GM12872 (cell line): Measurements from ENCODE around the gene ZNF664.

Source experiments
- TF ChIP-seq, protein P1 (sequence below): IDR thresholded peaks from 3 replicates; pipeline ENCODE4 v1.5.1; 2011; ENCODE audit warnings: low read depth, mild to moderate bottlenecking, low read length, moderate library complexity; ENCODE audit not compliant: insufficient read depth

The ZNF664 gene

DNA sequence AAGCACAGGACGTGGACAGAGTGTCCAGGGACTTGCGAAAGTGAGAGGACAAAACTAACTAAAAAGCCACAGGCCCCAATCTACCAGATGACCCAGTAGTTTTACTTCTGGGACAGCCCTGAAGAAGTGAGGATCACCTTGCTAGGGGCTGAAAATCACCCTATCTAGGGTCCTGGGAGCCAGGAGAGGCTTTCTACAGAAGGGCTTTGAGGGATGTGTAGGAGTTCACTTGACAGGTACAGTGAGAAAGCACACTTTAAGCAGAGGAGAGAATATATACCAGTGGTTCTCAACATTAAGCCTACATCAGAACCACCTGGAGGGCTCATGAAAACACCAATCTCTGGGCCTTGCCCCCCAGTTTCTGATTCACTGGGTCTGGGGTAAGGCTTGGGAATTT, 60.8 kb downstream of the ZNF664 start:
- TF ChIP-seq, protein P1, sequence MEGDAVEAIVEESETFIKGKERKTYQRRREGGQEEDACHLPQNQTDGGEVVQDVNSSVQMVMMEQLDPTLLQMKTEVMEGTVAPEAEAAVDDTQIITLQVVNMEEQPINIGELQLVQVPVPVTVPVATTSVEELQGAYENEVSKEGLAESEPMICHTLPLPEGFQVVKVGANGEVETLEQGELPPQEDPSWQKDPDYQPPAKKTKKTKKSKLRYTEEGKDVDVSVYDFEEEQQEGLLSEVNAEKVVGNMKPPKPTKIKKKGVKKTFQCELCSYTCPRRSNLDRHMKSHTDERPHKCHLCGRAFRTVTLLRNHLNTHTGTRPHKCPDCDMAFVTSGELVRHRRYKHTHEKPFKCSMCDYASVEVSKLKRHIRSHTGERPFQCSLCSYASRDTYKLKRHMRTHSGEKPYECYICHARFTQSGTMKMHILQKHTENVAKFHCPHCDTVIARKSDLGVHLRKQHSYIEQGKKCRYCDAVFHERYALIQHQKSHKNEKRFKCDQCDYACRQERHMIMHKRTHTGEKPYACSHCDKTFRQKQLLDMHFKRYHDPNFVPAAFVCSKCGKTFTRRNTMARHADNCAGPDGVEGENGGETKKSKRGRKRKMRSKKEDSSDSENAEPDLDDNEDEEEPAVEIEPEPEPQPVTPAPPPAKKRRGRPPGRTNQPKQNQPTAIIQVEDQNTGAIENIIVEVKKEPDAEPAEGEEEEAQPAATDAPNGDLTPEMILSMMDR: no peak

DNA sequence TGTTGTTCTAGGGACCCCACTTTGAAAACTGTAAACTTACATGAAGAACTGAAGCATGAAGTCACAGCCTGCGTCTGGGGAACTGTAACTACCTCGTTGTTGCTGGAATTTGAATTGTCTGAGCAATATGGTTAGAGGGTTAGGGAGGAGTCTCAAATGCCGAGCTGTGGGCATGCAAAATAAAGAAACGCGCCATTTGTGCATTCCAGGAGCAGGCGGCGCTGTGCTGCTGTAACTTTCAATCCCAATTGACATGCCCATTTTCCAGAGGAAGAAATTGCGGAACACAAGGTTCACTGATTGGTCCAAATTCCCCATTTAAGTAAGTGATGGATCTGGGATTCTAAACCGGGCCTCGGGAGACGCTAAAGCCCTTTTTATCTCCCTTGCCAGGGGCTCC, 61.3 kb downstream of the ZNF664 start:
- TF ChIP-seq, protein P1: no peak

DNA sequence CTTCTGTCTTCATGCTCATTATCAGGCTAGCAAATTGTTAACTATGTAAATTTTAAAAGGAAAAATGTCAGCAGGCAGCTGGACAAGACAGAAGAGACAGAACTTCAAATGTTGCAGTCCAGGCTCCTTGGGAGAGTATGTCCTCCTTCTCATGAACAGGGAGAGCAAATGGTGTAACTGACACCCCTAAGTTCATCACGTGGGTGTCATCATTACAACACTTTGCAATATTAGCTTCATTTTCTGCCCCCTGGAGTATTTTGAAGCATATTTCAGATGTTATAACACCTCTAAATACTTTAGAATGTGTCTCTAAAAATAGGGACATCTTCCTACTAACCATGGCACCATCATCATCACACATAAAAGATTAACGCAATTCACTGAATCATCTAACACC, 62.1 kb downstream of the ZNF664 start:
- TF ChIP-seq, protein P1: no peak

DNA sequence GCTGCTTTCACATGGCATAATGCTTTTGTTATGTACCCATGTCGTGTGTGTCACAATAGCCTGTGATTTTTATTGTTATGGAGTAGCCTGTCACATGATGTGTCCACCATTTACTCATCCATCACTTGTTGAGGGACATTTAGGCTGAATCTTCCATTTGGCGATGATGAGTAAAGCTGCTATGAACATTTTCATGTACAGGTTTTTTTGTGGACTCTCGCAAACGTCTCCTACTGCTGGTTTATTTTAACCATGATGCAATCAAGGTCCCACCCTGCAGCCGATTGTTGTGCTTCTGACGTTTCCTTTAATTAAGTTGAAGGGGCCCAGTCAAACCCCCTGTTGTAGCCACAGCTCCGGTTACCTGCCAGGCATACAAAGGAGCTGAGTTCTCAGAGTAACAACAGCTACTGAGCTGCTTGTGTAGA, 63.2 kb downstream of the ZNF664 start:
- TF ChIP-seq, protein P1: no peak

DNA sequence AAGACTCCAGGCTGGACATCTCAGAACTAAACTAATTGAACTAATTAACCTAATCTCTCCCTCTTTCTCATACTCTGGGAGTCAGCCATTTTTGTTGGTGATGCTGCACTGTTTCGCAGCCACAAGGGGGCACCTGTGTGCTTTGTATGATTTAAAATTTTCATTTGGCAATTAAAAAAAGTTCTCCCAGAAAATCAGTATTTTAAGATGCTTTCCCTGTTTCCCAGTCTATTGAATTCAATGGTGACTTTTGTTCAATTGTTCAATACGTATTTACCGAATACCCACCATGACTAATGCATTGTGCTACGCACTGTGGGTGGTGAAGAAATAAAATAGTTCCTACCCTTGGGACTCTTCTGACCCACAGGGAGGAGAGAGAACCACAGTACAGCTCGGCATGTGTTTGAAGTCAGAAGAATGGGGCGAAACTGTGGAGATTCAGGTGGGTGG, 63.7 kb downstream of the ZNF664 start:
- TF ChIP-seq, protein P1: peak; percentile 79

DNA sequence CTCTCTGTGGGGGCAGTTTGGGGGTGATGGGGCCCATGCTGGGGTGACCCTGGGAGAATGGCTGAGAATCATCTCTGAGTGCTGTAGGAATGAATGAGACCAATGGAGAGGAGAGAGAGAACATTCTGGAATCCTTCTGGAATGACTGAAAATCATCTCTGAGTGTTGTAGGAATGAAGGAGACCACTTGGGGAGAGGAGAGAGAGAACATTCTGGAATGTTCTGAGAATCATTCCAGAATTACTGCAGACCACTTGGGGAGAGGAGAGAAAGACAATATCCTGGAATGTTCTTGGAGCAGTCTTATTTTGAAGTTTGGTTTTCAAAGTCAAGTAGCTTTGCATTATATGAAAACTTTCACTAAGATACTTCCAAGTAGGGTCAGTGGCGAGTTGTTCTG, 64.3 kb downstream of the ZNF664 start:
- TF ChIP-seq, protein P1: no peak

DNA sequence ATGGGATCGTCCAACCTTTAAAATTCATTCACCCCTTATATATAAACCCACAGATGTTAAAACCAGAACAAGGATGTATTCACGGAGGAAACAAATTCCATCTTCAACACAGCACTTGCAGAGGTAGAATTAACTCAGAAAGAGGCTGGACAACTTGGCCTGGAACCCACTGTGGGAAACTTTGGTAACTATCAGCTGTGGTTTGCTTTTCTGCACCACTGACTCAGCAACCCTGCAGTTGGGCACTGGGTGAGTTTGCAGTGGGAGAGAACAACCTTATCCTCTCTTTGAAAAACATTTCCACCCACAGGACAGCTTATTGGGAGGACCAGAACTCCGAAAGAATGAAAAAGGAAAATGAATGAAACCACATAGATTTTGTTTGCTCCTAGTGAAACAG, 66.3 kb downstream of the ZNF664 start:
- TF ChIP-seq, protein P1: no peak

DNA sequence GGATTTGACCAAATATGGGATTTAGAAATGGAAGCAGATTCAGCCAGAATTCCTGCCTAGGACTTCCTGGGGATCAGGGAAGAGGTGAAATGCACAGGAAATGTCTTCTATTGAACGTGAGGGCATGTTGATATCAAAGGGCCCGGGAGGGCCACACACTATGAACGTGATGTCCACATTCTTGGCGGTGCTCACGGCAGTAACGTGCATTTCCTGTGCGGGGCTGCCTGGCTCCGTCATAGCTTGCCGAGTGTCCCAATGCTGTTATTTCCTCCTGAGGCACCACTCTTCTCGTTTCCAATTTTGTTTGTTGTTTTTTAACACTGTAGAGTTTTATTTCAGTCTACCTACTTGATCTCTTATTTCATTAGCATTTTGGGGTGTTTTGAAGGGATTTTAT, 67.3 kb downstream of the ZNF664 start:
- TF ChIP-seq, protein P1: no peak
